Trophoblast cell (in vitro differentiated cells and primary cell): ENCODE results near the gene TLL2.
A peak's percentile ranks its signal among the peaks of the same experiment; 100 is the strongest.

Experiments used
- DNase-seq, 2 donors: peaks; one replicate each; pipeline ENCODE4 v3.0.0-alpha.2; 2016
- H2AFZ ChIP-seq: 2 replicates; pipeline ENCODE4 v1.6.1; 2013; ENCODE audit warnings: low read length, moderate library complexity, mild to moderate bottlenecking; ENCODE audit not compliant: insufficient read depth, poor library complexity
- H2AK5ac ChIP-seq: 2 replicates; pipeline ENCODE4 v1.6.1; 2013; ENCODE audit warnings: mild to moderate bottlenecking, low read length
- H2BK120ac ChIP-seq: 2 replicates; pipeline ENCODE4 v1.6.1; 2013; ENCODE audit warnings: low read length, mild to moderate bottlenecking, moderate library complexity; ENCODE audit not compliant: insufficient read depth, poor library complexity
- H2BK12ac ChIP-seq: 2 replicates; pipeline ENCODE4 v1.6.1; 2013; ENCODE audit warnings: mild to moderate bottlenecking, low read length, moderate library complexity
- H2BK5ac ChIP-seq: 2 replicates; pipeline ENCODE4 v1.6.1; 2013; ENCODE audit warnings: low read length, low read depth, moderate library complexity, mild to moderate bottlenecking; ENCODE audit not compliant: poor library complexity
- H3K14ac ChIP-seq: 2 replicates; pipeline ENCODE4 v1.6.1; 2013; ENCODE audit warnings: mild to moderate bottlenecking, low read length
- H3K18ac ChIP-seq: 2 replicates; pipeline ENCODE4 v1.6.1; 2013; ENCODE audit warnings: mild to moderate bottlenecking, low read length
- H3K23ac ChIP-seq: 2 replicates; pipeline ENCODE4 v1.6.1; 2013; ENCODE audit warnings: low read length
- H3K27ac ChIP-seq: 2 replicates; pipeline ENCODE4 v1.5.1; 2013; ENCODE audit warnings: low read depth, mild to moderate bottlenecking, inconsistent platforms, low read length, moderate library complexity
- H3K27me3 ChIP-seq: 2 replicates; pipeline ENCODE4 v1.6.1; 2013; ENCODE audit warnings: inconsistent platforms, mild to moderate bottlenecking, low read length, moderate library complexity; ENCODE audit not compliant: insufficient read depth
- H3K36me3 ChIP-seq, 2 experiments: 1 replicate in 1 of 2; 2 replicates in 1 of 2; pipeline ENCODE4 v1.6.1; 2013; ENCODE audit warnings: low read length in 2 of 2, mild to moderate bottlenecking in 2 of 2, moderate library complexity in 1 of 2; ENCODE audit not compliant: insufficient read depth in 2 of 2, control insufficient read depth in 1 of 2
- H3K4ac ChIP-seq: 2 replicates; pipeline ENCODE4 v1.6.1; 2013; ENCODE audit warnings: low read depth, mild to moderate bottlenecking, low read length, moderate library complexity
- H3K4me1 ChIP-seq, 2 experiments: 1 replicate in 1 of 2; 2 replicates in 1 of 2; pipeline ENCODE4 v1.6.1; 2013; ENCODE audit warnings: low read length in 2 of 2, mild to moderate bottlenecking in 2 of 2, moderate library complexity in 1 of 2; ENCODE audit not compliant: insufficient read depth in 2 of 2, control insufficient read depth in 1 of 2
- H3K4me2 ChIP-seq: 2 replicates; pipeline ENCODE4 v1.6.1; 2013; ENCODE audit warnings: inconsistent platforms, mild to moderate bottlenecking, low read length, moderate library complexity
- H3K4me3 ChIP-seq: 2 replicates; pipeline ENCODE4 v1.5.1; 2013; ENCODE audit warnings: mild to moderate bottlenecking, low read depth, low read length, inconsistent platforms
- H3K79me1 ChIP-seq: one replicate; pipeline ENCODE4 v1.6.1; 2013; ENCODE audit warnings: low read length
- H3K79me2 ChIP-seq: 2 replicates; pipeline ENCODE4 v1.6.1; 2013; ENCODE audit warnings: low read length, mild to moderate bottlenecking; ENCODE audit not compliant: control insufficient read depth, insufficient read depth, poor library complexity
- H3K9ac ChIP-seq: 2 replicates; pipeline ENCODE4 v1.6.1; 2013; ENCODE audit warnings: mild to moderate bottlenecking, low read length
- H3K9me3 ChIP-seq: 2 replicates; pipeline ENCODE4 v1.6.1; 2013; ENCODE audit warnings: low read depth, mild to moderate bottlenecking, control low read depth, inconsistent platforms, low read length; ENCODE audit not compliant: insufficient read depth
- H4K12ac ChIP-seq: 2 replicates; pipeline ENCODE4 v1.6.1; 2013; ENCODE audit warnings: low read depth, mild to moderate bottlenecking, low read length, moderate library complexity
- H4K8ac ChIP-seq: 2 replicates; pipeline ENCODE4 v1.6.1; 2013; ENCODE audit warnings: low read depth, mild to moderate bottlenecking, low read length, moderate library complexity
- H4K91ac ChIP-seq: one replicate; pipeline ENCODE4 v1.6.1; 2013; ENCODE audit warnings: low read depth, mild to moderate bottlenecking, low read length, moderate library complexity
- WGBS: extraction: QIAGEN DNeasy Blood & Tissue Kit; methylation state at CpG from one replicate; pipeline ENCODE4 v1.1.7; 2013; ENCODE audit warnings: missing lambda C conversion rate; ENCODE audit not compliant: insufficient read length, insufficient coverage; ENCODE audit errors: extremely low coverage; 5-methylcytosine and 5-hydroxymethylcytosine counted together

Gene TLL2

DNA sequence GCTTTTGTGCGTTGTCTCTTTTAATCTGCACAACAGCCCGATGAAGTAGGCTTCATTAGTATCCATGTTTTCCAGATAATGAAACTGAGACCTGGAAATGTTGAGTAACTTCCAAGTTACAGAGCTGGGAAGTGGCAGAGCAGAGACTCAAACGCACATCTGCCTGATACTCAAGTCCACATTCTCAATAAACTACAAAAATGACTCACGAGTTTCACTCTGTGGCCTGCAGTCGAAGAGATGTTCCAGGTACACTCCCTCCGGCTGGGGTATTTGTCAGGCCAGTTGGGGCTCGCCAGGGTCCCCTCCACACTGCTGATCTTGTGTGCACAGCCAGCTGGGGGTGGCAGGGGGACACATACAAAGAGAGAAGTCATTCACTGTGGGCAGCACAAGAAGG, 137.2 kb downstream of the TLL2 start:
- Histone ChIP-seq H2BK120ac (no peak overlapping the region), H3K14ac (no peak overlapping the region), H4K91ac (no peak overlapping the region), H3K4ac (no peak overlapping the region), H3K4me2 (no peak overlapping the region), H3K23ac (no peak overlapping the region), H2BK5ac (no peak overlapping the region), H4K8ac (no peak overlapping the region), H2AFZ (no peak overlapping the region), H3K79me2 (no peaks in the 10 kb centered on the region), H3K4me1 (peaks cover 3 to 4% of the 10 kb centered on the region in 2 experiments), H2BK12ac (no peak overlapping the region), H3K9ac (no peak overlapping the region), H2AK5ac (no peak overlapping the region), H3K9me3 (no peaks in the 10 kb centered on the region), H4K12ac (no peak overlapping the region), H3K4me3 (no peak overlapping the region), H3K79me1 (no peaks in the 10 kb centered on the region), H3K36me3 (no peaks in the 10 kb centered on the region), H3K27me3 (no peaks in the 10 kb centered on the region), H3K18ac (no peak overlapping the region), H3K27ac (no peak overlapping the region)
- DNase-seq, result no peak
- no CpG with 5 or more reads among the region's 7 CpGs for WGBS

DNA sequence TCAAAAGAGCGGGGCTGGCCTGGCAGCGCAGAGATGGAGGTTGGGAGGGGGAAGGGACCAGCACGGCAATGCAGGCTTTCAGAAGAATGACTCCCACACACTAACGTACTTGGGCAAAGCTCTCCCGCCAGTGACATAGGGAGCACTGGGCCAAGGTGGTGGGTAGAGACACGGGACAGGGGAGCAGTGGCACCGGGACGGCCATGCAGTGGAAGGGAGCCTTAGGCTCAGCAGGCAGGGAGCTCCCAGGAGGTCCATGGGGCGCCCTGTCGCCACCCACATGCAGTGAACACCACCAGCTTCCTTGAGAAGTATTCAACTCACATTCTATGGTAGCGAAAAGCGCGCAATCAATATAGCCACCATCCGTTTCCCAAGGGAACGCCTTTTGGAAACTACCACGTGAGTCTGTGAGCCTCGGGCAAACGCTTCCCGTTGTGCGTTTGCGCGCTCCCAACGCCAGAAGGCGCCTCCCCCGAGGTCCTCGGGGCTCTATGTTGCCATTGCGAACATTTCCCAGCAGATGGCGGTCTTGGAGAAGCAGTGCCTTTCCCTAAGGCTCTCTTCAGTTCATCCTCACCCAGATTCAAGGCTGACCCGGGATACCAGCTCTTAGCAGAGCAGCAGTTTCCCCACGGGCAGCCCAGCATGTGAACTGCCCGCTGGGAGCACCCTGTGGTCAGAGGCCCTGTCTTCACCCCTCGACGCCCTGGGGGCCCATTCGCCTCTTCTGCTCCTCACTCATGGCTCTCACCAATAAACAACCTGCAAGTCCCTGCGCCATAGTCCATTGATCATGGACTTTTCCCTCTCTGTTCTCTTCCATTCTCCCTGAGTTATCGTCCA, 138.5 kb downstream of the TLL2 start:
- Histone ChIP-seq H3K27ac (no peak overlapping the region), H3K23ac (no peak overlapping the region), H3K14ac (no peak overlapping the region), H2BK5ac (no peak overlapping the region), H4K91ac (no peak overlapping the region), H3K4ac (no peak overlapping the region), H4K12ac (no peak overlapping the region), H3K27me3 (no peaks in the 10 kb centered on the region), H3K4me2 (peak overlapping the region; percentile 88), H3K18ac (no peak overlapping the region), H2BK12ac (no peak overlapping the region), H2AK5ac (no peak overlapping the region), H4K8ac (peak overlapping the region; percentile 45), H3K9me3 (peaks cover 1% of the 10 kb centered on the region), H3K79me2 (no peaks in the 10 kb centered on the region), H2BK120ac (no peak overlapping the region), H3K79me1 (no peaks in the 10 kb centered on the region), H2AFZ (peak overlapping the region; percentile 19), H3K4me1 (peaks cover 3 to 4% of the 10 kb centered on the region in 2 experiments), H3K9ac (peak overlapping the region; percentile 24), H3K4me3 (peak overlapping the region; percentile 62), H3K36me3 (no peaks in the 10 kb centered on the region)
- WGBS, result no CpG with 5 or more reads among the region's 36 CpGs
- peak; percentile 88 to 98 for DNase-seq

DNA sequence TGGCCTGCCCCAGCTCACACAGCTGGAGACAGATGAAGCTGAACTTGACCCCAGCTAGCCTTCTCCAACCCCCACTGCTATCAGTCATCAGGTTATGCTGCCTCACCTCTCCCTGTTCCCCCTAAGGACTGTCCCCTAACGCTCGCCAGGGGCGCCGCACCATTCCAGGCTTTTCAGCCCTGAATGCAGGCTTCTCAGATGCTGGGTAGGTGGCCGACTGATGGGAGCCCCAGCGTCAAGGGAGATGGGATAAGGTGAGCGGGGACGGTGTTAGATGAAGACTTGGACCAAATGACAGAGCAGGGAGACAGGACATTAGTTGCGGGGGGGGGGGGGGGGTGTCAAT, 139.1 kb downstream of the TLL2 start:
- H3K79me1 ChIP-seq, result no peaks in the 10 kb centered on the region
- H3K4ac ChIP-seq, result no peak overlapping the region
- no peak overlapping the region for H3K14ac ChIP-seq
- no peak overlapping the region for H4K12ac ChIP-seq
- H3K4me3 ChIP-seq, result no peak overlapping the region
- no peaks in the 10 kb centered on the region for H3K27me3 ChIP-seq
- H3K23ac ChIP-seq, result no peak overlapping the region
- H3K4me1 ChIP-seq, result peaks cover 3 to 4% of the 10 kb centered on the region in 2 experiments
- no peak overlapping the region for H3K27ac ChIP-seq
- no peak overlapping the region for H2BK120ac ChIP-seq
- H4K91ac ChIP-seq, result no peak overlapping the region
- no peak overlapping the region for H2AFZ ChIP-seq
- H4K8ac ChIP-seq, result no peak overlapping the region
- H3K18ac ChIP-seq, result no peak overlapping the region
- no peak for DNase-seq
- H2BK5ac ChIP-seq, result no peak overlapping the region
- peak overlapping the region; percentile 88 for H3K4me2 ChIP-seq
- peaks cover 2% of the 10 kb centered on the region for H3K9me3 ChIP-seq
- no CpG with 5 or more reads among the region's 9 CpGs for WGBS
- no peaks in the 10 kb centered on the region for H3K79me2 ChIP-seq
- no peak overlapping the region for H3K9ac ChIP-seq
- H3K36me3 ChIP-seq, result no peaks in the 10 kb centered on the region
- no peak overlapping the region for H2BK12ac ChIP-seq
- no peak overlapping the region for H2AK5ac ChIP-seq

DNA sequence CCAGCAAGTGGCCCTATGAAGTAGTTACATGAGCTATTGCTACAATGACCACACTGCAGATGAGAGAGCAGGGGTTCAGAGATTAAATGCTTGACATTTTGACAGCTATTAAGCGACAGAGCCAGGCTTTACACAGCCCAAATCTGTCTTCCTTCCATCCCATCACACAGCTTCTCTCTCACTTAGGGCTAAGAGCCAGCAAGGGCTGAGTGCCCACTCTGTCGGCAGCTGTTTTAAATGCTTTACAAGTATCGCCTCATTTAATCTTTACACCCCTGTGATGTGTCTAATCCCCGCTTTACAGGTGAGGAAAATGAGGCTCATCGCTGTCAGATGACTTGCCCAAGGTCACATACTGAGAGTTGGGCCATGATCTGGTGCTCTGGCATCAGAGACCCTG, 139.7 kb downstream of the TLL2 start:
- H3K4me3 ChIP-seq, result no peak overlapping the region
- DNase-seq, result no peak
- H3K9ac ChIP-seq, result no peak overlapping the region
- H4K91ac ChIP-seq, result no peak overlapping the region
- no peak overlapping the region for H3K27ac ChIP-seq
- H4K8ac ChIP-seq, result no peak overlapping the region
- peaks cover 3 to 4% of the 10 kb centered on the region in 2 experiments for H3K4me1 ChIP-seq
- no peak overlapping the region for H4K12ac ChIP-seq
- no peaks in the 10 kb centered on the region for H3K79me1 ChIP-seq
- no peak overlapping the region for H2BK12ac ChIP-seq
- H3K4me2 ChIP-seq, result no peak overlapping the region
- H2BK120ac ChIP-seq, result no peak overlapping the region
- H2AK5ac ChIP-seq, result no peak overlapping the region
- H3K14ac ChIP-seq, result no peak overlapping the region
- H3K18ac ChIP-seq, result no peak overlapping the region
- H2AFZ ChIP-seq, result no peak overlapping the region
- H3K23ac ChIP-seq, result no peak overlapping the region
- no peaks in the 10 kb centered on the region for H3K36me3 ChIP-seq
- H3K79me2 ChIP-seq, result no peaks in the 10 kb centered on the region
- no peaks in the 10 kb centered on the region for H3K27me3 ChIP-seq
- H3K9me3 ChIP-seq, result peaks cover 2% of the 10 kb centered on the region
- WGBS, result no CpG with 5 or more reads among the region's 5 CpGs
- no peak overlapping the region for H3K4ac ChIP-seq
- no peak overlapping the region for H2BK5ac ChIP-seq
